Activated naive CD4-positive, alpha-beta T cell treated with anti-CD3 and anti-CD28 coated beads, Interleukin-2, amount 50 U/mL, for 16 hours (primary cell): ENCODE results near the gene PNPLA6.
"Not testable (repeated sequence)": the region's sequence is repeated elsewhere in the genome, so short reads cannot be mapped to it uniquely, and the experiment has no call there.

Experiments used
- DNase-seq: peaks from one replicate; pipeline ENCODE4 v3.0.0-alpha.2; 2020

PNPLA6 gene

DNA sequence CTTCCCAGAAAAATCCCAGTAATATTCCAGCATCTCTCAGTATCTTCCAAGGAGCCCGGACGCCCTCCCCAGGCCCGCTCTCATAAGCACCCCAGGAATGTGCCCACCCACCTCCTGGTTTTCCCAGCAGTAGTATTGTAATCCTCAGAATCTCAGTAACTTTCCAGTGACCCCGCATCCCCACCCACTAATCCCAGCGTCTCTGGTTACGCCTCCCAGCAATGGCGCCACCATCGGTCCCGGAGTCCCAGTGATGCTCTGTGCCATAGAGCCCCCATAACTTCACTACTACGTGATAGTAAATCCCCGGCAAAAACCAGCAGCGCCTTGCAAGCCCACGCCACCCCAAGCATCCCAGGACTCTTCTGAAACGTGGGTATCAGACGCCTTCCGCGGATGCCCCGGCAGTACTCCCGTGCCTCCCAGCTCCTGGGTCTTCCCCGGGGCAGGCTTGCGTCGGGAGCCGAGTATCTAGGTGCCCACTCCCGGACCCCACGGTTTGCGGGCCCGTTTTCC is 928 bp upstream of the PNPLA6 start:
- peak; percentile 53 for DNase-seq

- no peak for DNase-seq
Observed at GRCh38 chr19:7535998-7536695, 630 bp downstream of the PNPLA6 start.

DNA sequence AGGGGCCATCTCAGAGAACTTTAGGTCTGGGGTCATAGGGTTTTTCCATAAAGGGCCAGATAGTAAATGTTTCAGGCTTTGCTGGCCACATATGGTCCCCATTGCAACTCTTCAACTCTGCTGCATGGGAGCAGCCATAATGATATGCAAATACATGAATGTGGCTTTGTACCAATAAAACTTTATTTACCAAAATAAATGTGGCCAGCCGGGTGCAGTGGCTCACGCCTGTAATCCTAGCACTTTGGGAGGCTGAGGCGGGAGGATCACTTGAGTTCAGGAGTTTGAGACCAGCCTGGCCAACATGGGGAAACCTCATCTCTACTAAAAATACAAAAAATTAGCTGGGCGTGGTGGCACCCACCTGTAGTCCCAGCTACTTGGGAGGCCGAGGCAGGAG is 3.5 kb downstream of the PNPLA6 start:
- not testable (repeated sequence) for DNase-seq

- no peak for DNase-seq
Observed at GRCh38 chr19:7539827-7540425, 4.4 kb downstream of the PNPLA6 start.

DNA sequence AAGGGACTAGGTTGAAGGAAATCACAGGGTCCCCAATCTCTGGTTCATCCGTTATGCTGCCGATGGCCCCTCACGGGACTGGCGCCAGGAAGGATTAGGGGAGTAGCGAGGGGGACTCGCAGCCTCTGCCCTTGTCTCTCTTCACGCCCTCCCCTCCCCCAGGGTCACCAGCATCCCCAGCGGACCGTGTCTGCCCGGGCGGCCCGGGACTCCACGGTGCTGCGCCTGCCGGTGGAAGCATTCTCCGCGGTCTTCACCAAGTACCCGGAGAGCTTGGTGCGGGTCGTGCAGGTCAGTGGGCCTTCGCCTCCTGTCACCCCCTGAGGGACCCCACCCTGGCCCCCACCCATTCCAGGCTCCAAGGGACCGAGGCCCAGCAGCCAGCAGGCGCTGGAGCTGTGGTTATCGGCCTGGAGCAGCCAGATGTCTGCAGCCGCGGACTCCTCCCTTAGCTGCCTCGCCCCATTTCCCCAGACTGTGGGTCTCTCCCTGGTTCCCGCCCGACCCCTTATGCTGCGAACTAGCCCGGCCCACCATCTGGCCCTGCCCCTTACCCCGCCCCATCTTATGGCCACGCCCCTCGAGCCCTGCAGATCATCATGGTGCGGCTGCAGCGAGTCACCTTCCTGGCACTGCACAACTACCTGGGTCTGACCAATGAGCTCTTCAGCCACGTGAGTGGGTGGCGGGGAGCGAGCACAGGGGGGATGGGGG is 5.4 kb downstream of the PNPLA6 start:
- DNase-seq: peak; percentile 32

- no peak for DNase-seq
Observed at GRCh38 chr19:7541475-7541824, 5.9 kb downstream of the PNPLA6 start.

DNA sequence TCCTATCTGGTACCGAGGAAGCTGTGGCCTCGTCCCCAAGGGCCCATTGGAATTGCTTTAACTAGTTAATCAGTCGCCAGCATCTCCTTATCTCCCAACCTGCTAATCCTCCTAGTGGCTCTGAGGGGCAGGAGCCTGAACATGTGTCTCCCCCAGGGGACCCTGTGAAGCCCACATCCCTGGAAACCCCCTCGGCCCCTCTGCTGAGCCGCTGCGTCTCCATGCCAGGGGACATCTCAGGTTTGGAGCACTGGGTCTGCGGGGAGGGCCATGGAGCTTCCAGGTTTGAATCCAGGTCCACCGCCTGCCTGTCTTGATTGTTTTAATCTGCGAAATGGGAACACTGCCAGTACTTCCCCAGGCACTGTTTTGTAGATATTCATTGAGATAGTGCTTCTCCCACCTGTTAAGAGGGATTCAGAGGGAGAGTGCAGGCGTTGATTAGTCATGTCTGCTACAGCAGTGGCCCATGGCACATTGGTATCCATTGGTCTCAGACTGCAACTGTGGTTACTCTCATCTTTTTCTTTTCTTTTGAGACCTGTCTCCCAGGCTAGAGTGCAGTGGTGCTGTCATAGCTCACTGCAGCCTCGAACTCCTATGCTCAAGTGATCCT is 6.4 kb downstream of the PNPLA6 start:
- DNase-seq: no peak

DNA sequence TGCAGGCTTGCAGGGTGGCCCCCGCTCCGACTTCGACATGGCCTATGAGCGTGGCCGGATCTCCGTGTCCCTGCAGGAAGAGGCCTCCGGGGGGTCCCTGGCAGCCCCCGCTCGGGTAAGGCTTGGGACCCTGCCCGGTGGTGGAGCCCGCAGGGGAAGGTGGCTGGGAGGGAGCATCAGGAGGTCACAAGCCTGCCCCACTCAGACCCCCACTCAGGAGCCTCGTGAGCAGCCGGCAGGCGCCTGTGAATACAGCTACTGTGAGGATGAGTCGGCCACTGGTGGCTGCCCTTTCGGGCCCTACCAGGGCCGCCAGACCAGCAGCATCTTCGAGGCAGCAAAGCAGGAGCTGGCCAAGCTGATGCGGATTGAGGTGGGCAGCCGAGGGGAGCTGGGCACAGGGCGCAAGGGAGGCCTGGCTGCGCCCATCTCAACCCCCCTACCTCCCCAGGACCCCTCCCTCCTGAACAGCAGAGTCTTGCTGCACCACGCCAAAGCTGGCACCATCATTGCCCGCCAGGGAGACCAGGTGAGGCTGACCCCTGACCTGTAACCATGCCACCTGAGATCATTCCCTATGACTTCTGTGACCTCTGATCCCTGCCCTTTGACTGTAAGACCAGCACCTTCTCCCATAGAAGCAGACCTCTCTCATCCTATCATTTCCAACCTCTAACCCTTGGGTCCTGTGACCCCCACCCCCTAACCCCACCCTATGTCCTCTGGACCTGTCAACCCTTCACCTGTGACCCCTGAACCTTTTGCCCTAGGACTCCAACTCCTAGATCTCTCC is 7.2 kb downstream of the PNPLA6 start:
- DNase-seq: no peak

- DNase-seq: no peak
Observed at GRCh38 chr19:7544626-7545025, 9.1 kb downstream of the PNPLA6 start.

DNA sequence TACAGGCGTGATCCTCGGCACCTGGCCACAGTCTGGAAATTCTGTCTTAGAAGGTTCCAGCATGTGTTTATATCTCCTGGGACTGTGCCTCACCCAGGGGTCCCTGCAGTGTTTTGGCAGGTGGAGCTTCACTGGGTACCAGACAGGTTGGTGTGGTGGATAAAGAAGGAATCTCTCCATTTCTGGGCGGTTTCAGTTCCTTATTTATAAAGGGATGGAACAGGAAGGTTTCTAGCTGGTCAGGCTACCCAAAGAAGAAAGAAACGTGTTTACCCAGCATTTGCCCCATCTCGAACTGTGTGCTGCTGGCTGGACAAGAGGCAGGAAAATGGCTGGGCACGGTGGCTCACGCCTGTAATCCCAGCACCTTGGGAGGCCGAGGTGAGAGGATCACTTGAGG is 9.8 kb downstream of the PNPLA6 start:
- no peak for DNase-seq

GRCh38 chr19:7545904-7546303 is 10.4 kb downstream of the PNPLA6 start:
- DNase-seq: no peak

DNA sequence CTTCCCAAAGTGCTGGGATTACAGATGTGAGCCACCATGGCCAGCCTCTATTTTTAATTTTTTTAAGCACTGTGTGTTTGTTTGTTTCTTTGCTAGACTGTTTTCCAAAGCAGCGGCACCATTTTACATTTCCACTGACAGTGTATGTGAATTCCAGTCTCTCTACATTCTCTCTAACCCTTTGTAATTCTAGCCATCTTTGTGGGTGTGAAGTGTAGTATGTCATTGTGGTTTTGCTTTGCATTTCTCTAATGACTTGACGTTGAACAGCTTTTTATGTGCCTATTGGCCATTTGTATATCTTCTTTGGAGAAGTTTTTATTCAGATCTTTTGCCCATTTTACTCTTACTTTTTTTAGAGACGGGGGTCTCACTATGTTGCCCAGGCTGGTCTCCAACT is 11.6 kb downstream of the PNPLA6 start:
- no peak for DNase-seq

GRCh38 chr19:7549429-7550148 is 14.1 kb downstream of the PNPLA6 start:
- DNase-seq: no peak

- DNase-seq: no peak
Observed at GRCh38 chr19:7550169-7550770, 14.8 kb downstream of the PNPLA6 start.

DNA sequence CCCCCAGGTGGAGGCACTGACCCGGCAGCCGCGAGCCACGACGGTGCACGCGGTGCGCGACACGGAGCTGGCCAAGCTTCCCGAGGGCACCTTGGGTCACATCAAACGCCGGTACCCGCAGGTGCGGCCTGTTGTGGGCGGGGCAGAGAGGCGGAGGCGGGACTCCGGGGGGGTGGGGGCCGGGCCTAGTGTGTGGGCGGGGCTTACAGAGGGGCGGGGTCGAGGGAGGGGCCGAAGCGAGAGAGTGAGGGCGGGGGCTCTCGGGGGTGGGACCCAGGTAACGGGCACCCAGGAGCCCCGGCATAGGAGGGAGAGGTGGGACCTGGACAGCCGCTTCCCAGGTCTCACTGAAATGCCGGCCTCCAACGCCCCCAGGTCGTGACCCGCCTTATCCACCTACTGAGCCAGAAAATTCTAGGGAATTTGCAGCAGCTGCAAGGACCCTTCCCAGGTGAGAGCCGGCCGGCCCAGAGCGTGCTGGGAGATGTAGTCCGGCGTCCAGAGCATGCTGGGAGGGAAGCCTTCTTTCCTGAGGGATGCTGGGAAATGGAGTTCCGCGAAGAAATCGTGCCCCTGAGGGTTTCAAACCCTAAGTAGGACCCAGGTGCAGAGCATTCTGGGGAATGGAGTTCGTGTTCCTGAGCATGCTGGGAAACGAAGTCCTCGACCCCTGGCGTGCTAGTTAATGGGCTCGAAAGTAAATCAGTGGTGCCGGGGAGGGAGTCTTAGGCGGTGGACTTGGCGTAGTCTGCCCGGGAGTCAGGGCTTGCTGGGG is 15.7 kb downstream of the PNPLA6 start:
- DNase-seq: no peak

DNA sequence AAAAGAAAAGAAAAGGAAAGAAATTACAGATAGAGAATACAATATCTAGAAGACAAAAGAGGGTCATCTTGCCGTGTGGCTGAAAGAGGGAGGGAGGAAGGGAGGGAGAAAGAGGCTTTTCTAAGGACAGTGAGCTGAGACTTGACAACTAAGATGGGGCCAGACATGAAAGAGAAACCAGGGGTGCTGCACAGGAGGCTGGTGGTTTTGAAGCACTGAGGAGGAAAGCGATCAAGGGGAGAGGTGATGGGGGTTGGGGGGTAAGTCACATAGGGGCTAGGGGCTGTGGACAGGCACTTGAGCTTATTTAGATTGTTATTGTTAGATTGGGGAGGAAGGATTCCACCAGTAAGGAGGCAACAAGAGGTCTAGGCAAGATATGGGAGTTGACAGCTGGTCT is 17.3 kb downstream of the PNPLA6 start:
- no peak for DNase-seq

DNA sequence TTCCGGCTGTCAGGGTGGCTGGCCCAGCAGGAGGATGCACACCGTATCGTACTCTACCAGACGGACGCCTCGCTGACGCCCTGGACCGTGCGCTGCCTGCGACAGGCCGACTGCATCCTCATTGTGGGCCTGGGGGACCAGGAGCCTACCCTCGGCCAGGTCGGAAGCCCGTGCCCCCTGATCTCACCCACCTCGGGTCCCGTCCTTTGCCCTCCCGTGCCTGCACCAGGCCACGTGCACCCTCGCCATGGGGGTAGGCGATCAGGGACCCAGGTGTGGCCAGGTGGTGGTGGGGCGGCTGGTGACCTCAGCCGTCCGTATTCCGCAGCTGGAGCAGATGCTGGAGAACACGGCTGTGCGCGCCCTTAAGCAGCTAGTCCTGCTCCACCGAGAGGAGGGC is 19.0 kb downstream of the PNPLA6 start:
- no peak for DNase-seq

GRCh38 chr19:7554990-7555864 is 19.7 kb downstream of the PNPLA6 start:
- DNase-seq: no peak

DNA sequence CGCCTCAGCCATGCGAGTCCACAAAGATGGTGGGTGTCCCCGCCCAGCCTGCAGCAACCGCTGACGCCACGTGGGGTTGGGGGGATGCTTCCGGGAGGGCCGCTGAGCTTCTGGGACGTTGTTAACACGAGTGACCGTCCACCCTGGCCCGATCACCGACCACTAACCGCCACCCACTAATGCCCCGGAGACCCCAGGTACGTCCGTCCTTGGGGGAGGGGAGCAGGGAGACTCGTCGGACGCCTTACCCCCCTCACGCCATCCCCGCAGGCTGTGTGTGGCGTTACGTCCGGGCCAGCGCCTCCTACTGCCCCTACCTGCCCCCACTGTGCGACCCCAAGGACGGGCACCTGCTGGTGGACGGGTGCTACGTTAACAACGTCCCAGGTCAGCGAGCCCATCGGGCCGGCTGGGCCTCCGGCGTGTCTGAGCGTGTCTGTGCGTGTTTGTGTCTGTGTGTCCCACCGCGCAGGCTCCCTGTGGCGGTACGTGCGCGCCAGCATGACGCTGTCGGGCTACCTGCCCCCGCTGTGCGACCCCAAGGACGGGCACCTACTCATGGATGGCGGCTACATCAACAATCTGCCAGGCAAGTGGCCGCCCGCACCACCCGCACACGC is 21.3 kb downstream of the PNPLA6 start:
- no peak for DNase-seq
